NOMO-1 (cell line): Measurements from ENCODE around the gene FGF11.
"Not testable (repeated sequence)": the region's sequence is repeated elsewhere in the genome, so short reads cannot be mapped to it uniquely, and the experiment has no call there.

Source experiments
- DNase-seq, 2 experiments: peaks; one replicate each; lab custom pipeline; 2025; ENCODE audit not compliant: unreplicated experiment in 2 of 2; lab: John Stamatoyannopoulos, UW

Gene FGF11

GRCh38 chr17:7448461-7448860 lies 9.1 kb downstream of the FGF11 start:
- no peak for DNase-seq

- DNase-seq = no peak
These were observed 20.7 kb downstream of the FGF11 start for GRCh38 chr17:7459961-7460545.

GRCh38 chr17:7460850-7461660 lies 21.7 kb downstream of the FGF11 start:
- no peak for DNase-seq

- no peak for DNase-seq
These were observed 23.4 kb downstream of the FGF11 start for GRCh38 chr17:7462474-7463371.

- DNase-seq = no peak
These were observed 24.1 kb downstream of the FGF11 start for GRCh38 chr17:7463372-7463846.

- no peak for DNase-seq
These were observed 24.8 kb downstream of the FGF11 start for GRCh38 chr17:7464081-7464480.

GRCh38 chr17:7465597-7466275 lies 26.4 kb downstream of the FGF11 start:
- DNase-seq = no peak

GRCh38 chr17:7466318-7466638 lies 27.0 kb downstream of the FGF11 start:
- no peak for DNase-seq

GRCh38 chr17:7466639-7467341 lies 27.5 kb downstream of the FGF11 start:
- no peak for DNase-seq

- DNase-seq = no peak
These were observed 28.2 kb downstream of the FGF11 start for GRCh38 chr17:7467498-7467897.

- no peak for DNase-seq
These were observed 29.0 kb downstream of the FGF11 start for GRCh38 chr17:7468290-7468689.

GRCh38 chr17:7468804-7469389 lies 29.6 kb downstream of the FGF11 start:
- DNase-seq = no peak

GRCh38 chr17:7469843-7470242 lies 30.5 kb downstream of the FGF11 start:
- DNase-seq = not testable (repeated sequence)

- not testable (repeated sequence) for DNase-seq
These were observed 31.2 kb downstream of the FGF11 start for GRCh38 chr17:7470457-7470973.

- no peak for DNase-seq
These were observed 32.4 kb downstream of the FGF11 start for GRCh38 chr17:7471729-7472128.

- not testable (repeated sequence) for DNase-seq
These were observed 35.5 kb downstream of the FGF11 start for GRCh38 chr17:7474767-7475166.

GRCh38 chr17:7475764-7476422 lies 36.6 kb downstream of the FGF11 start:
- DNase-seq = peak in 1 of 2 experiments; percentile 33

- no peak for DNase-seq
These were observed 37.2 kb downstream of the FGF11 start for GRCh38 chr17:7476494-7476893.

GRCh38 chr17:7476951-7477350 lies 37.6 kb downstream of the FGF11 start:
- DNase-seq = no peak
